ENCODE data around the gene CCDC187.

The CCDC187 gene

GRCh38 chr9:136265561-136266355, 38.1 kb downstream of the CCDC187 start:
- DNase-seq, result no peak

GRCh38 chr9:136264441-136265405, 39.2 kb downstream of the CCDC187 start:
- DNase-seq, result no peak

DNA sequence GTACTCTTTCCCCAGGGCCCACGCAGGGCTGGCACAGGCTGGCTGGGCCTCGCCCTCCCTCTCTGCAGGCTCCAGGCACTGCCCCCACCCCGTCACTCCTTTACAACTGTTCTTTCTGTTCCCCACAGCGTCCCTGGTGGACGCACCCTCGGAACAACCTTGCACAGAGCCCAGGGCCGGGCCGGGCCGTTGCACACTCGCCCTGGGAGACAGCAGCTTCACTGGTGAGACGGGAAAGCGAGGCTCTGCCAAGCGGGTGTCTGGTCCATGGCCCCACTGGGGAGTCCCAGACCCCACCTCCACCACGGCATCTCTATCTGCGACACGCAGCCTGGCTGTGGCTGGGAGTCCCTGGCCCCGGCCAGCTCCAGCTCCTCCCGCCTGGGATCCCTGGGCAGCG, 39.9 kb downstream of the CCDC187 start:
- no peak for DNase-seq

GRCh38 chr9:136262671-136263178, 41.2 kb downstream of the CCDC187 start:
- DNase-seq, result no peak

DNA sequence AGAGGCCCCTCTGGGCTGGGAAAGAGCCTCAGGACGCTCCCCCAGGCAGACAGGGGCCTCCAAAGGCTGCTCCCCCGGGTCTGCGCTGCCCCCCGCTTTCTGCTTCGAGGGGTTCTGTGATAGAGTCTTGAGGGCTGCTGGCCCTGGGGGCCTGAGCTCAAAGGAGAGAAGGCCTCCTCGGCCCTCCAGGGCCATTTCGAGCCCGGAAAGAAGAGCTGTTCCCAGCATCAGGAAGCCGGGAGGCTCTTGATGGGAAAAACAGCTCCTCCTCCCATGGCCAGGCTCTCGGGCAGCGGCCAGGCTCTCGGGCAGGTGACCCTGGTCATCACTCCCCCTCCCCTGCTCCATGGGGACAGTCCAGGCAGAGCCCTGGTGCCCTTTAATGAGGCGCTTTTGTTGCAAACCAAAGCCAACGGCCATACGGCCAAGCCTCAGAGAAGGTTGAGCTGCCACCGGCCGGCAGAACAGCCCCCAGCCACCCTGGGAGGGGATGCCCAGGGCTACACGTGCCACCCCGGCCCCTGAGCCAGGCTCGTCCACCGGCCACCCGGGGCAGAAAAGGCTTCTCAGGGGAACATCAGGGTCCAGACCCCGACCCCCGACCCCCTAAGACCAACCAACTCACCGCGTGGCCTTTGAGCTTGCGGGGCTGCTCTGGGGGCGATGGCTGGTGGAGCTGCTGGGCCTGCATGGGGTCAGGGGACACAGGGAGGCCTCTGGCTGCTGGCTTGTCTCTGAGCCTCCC, 42.0 kb downstream of the CCDC187 start:
- DNase-seq, result no peak

DNA sequence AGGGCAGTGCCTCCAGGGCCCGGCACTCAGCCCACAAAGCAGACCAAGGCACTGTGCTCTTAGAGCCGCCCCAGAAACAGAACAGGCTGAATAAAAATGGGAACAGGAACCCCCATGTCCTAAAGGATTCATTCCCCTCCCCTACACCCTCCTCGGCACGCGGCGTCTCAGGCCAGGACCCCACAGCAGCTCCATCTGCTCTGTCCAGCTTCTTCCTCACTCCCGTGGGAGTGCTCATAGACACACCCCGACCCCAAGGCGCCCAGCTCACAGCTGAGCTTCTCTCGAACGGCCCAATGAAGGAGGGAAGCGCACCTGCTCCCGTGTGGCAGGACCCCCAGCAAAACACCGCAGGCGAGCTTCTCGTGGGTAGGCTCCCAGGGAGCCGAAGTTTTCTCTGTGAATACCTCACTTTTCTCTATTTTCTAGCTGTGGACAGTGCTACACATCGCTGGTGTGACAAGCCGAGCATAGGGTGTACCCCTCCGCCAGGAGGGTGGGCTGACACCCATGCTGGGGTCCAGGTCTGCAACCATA, 42.9 kb downstream of the CCDC187 start:
- no peak for DNase-seq

DNA sequence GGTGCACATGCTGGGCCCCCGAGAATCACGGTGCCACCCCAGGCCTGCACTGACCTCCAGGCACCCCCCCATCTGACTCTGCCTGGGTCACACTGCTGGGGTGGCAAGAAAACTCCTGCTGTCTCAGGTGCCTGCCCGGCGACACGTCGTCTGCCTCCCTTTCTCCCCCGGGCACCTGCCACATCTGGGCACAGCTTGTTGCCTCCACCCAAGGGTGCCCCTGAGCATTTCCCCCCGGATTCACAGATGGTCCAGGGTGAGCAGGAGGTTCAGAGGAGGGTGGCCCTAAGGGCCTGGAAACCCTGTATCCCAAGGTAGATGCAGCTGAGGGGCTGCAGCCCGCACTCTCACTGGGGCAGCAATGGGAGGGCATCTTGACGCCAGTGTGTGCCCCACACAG, 43.4 kb downstream of the CCDC187 start:
- no peak for DNase-seq

- no peak for DNase-seq
Measured at GRCh38 chr9:136259836-136260235, 44.1 kb downstream of the CCDC187 start.

- no peak for DNase-seq
Measured at GRCh38 chr9:136259517-136259813, 44.4 kb downstream of the CCDC187 start.

GRCh38 chr9:136258786-136259516, 44.9 kb downstream of the CCDC187 start:
- DNase-seq, result no peak

GRCh38 chr9:136258299-136258625, 45.6 kb downstream of the CCDC187 start:
- DNase-seq, result no peak

DNA sequence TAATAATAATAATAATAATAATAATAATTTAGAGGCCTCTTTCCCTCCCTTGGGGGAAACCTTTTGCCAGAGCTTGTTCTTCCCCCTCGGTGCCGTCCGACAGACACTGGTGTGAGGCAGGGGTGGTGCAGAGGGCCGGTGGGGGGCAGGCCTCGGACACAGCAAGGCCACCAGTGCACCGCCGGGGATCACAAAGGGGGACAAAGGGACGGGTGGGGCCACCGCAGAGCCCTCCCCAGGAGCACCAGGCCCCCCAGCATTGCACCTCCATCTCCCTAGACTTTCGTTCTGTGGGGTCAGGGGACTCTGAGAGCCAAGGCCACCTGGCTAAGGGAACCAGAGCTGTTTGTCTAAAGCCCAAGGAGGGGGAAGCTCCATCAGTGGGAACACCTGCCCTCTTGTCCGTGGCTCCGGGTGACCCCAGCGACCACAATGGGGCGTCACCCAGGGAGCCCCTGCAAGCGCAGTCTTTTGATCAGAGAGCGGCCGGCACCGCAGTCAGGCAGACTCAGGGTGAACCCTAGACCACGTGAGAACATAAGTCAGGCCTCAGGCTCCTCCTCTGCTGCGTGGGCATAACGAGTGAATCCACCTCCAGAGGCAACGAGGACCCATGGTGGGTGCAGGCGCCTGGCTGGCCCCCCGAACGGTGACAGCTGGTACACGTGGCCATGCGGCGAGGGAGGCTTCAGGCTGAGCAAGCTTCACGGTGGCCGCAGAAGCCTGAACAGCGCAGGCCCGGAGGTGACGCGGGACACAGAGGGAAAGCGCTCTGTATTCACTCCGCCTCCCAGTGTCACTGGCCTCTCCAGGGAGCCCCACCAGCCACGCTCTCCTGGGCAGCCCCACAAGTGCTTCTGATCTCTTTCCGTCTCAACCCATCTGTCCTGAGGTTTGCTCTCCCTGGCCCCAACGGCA, 46.3 kb downstream of the CCDC187 start:
- no peak for DNase-seq

DNA sequence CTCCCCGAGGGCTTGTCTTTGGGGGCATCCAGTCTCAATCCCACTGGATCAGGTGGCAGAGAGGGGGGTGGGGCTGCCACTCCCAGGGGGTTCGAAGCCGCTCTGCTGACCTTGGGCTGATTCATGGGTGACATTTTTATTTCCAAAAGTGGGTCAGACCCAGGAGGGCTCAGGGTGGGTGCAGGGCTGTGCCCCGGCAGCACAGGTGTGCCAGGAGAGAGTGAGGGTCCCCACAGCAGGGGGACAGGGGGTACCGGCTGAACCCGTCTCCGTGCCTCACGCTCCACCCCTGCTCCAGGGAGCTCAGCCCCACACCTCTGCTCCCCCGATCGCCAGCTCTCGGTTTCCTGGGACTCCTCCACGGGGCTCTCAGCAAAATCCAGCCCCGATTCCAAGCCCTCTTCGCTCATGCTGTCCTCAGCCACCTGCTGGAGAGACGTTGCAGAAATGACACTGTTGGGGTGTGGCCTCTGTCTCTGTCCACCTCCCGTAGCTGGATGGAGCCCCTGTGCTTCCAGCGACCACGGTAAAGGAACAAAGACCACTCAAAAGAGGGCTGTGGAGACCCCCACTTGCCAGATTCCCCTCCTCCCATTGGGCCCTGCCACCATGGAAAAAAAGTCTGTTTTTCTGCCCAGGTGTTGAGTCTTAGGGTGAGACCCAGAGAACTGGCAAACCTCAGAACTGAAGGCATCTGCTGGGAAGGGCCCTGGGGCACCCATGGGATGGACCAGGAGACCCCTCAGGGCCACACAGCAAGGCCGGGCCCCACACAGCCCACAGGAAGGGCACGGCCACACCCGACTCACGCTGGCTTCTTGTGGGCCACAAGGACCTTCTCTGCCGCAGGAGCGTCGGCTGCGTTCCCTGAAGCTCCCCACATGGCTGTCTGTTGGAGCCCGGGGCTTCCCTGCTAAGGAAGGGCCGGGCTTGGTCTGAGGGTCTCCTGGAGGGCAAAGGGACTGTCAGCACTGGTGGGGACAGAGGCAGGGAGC, 47.7 kb downstream of the CCDC187 start:
- DNase-seq, result no peak

- peak; percentile 32 for DNase-seq
Measured at GRCh38 chr9:136255166-136255538, 48.7 kb downstream of the CCDC187 start.

DNA sequence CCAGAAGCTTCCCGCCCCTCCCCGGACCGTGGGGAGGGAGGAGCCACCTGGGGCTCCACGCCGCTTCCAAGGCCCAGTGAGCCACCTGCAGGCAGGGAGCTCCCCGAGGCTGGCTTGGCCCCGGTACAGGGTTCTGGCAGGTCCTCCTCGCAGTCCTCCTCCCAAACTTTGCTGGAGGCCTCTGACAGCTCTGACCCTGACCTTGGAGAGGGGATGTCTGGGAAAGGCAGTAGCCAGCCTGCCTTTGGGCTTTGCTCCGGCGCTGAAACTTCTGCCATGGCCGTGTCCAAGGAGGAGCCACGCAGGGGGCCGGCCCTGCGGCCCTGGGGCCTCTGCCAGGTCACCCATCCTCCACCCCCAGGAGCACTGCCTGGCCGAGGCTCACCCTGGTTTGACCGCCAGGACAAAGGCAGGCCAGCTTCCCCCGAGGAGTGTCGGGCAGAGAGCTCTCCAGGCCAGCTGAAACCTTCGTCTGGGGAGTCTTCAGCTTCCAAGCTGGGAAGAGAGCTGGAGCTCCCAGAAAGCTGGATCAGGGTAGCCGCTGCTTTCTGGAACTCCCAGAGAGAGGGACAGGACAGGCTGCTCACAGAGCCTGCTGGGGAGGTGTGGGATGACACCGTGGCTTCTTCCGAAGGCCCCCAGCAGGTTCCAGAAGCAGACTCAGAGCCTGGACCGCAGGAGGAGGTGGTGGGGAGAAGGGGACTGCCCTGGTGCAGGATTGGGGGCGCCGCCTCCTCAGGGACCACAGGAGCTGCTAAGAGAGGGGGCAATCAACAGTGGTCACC, 49.3 kb downstream of the CCDC187 start:
- DNase-seq, result no peak

GRCh38 chr9:136253246-136254130, 50.4 kb downstream of the CCDC187 start:
- DNase-seq, result no peak

DNA sequence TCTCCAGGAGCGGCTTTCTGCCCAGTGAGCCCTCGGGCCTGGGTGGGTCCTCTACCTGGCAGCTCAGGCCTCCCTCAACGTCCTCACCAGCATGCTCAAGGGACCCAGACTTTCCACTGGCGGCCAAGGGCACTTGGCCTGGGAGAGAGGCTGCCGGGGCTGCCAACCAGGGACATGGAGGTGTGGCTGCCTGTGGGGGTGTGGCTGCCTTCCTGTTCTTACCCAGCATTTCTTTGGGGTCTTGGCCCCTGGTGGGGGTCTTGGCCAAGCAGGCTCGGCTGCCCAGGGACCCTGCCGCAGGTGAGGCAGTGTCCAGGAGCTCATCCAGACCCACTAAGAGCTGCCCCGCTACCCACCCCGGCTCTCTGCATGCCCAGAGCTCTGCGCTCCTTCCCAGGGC, 51.0 kb downstream of the CCDC187 start:
- DNase-seq, result no peak

GRCh38 chr9:136252281-136252680, 51.6 kb downstream of the CCDC187 start:
- DNase-seq, result no peak
